DOHH2 (cell line): Measurements from ENCODE around the gene ZBED1.
"Not testable (repeated sequence)": the region's sequence is repeated elsewhere in the genome, so short reads cannot be mapped to it uniquely, and the experiment has no call there.

Experiments used
- H3F3A ChIP-seq: fragments of 200-600 bp; sonication (generic), shearing (Covaris generic); 2 replicates; pipeline ENCODE4 v1.6.0; 2016; ENCODE audit warnings: antibody characterized with exemption, mild to moderate bottlenecking; ENCODE audit not compliant: control insufficient read depth, insufficient read depth
- H3K27ac ChIP-seq: fragments of 200-600 bp; sonication (generic); 2 replicates; pipeline ENCODE4 v1.5.1; 2014; ENCODE audit warnings: low read depth, mild to moderate bottlenecking, low read length, moderate library complexity
- H3K27me3 ChIP-seq: fragments of 200-600 bp; sonication (generic); 2 replicates; pipeline ENCODE4 v1.6.1; 2014; ENCODE audit warnings: mild to moderate bottlenecking, low read length, mixed read lengths; ENCODE audit not compliant: control insufficient read depth
- H3K36me3 ChIP-seq: fragments of 200-600 bp; sonication (generic); 2 replicates; pipeline ENCODE4 v1.6.1; 2014; ENCODE audit warnings: mild to moderate bottlenecking, low read length, moderate library complexity, mixed read lengths; ENCODE audit not compliant: control insufficient read depth
- H3K4me1 ChIP-seq: fragments of 200-600 bp; sonication (generic); 2 replicates; pipeline ENCODE4 v1.6.1; 2014; ENCODE audit warnings: mild to moderate bottlenecking, low read length, mixed read lengths; ENCODE audit not compliant: control insufficient read depth
- H3K4me2 ChIP-seq: fragments of 200-600 bp; sonication (generic); 2 replicates; pipeline ENCODE4 v1.6.0; 2014; ENCODE audit warnings: mild to moderate bottlenecking, low read length, moderate library complexity
- H3K4me3 ChIP-seq: fragments of 200-600 bp; sonication (generic); 2 replicates; pipeline ENCODE4 v1.5.1; 2014; ENCODE audit warnings: mild to moderate bottlenecking, low read length, mixed read lengths
- H3K79me2 ChIP-seq: fragments of 200-600 bp; sonication (generic); 2 replicates; pipeline ENCODE4 v1.6.1; 2014; ENCODE audit warnings: mild to moderate bottlenecking, low read length, mixed read lengths; ENCODE audit not compliant: control insufficient read depth
- H3K9me2 ChIP-seq: fragments of 200-600 bp; sonication (generic); replicated peaks from 2 replicates; pipeline ENCODE4 v1.6.1; 2014; ENCODE audit warnings: mild to moderate bottlenecking, low read length, mixed read lengths; ENCODE audit not compliant: control insufficient read depth
- H3K9me3 ChIP-seq: fragments of 200-600 bp; sonication (generic); 2 replicates; pipeline ENCODE4 v1.6.1; 2014; ENCODE audit warnings: antibody characterized with exemption, low read length, mixed read lengths; ENCODE audit not compliant: control insufficient read depth, insufficient read depth
- H4K20me1 ChIP-seq: fragments of 200-600 bp; sonication (generic); 2 replicates; pipeline ENCODE4 v1.6.0; 2014; ENCODE audit warnings: low read depth, mild to moderate bottlenecking, antibody characterized with exemption, low read length, moderate library complexity; ENCODE audit not compliant: control insufficient read depth, insufficient read depth
- CTCF ChIP-seq: fragments of 200-600 bp; sonication (generic); IDR thresholded peaks from one replicate; pipeline ENCODE4 v1.5.1; 2014; ENCODE audit warnings: antibody characterized with exemption, mild to moderate bottlenecking, low read depth, low read length; ENCODE audit not compliant: poor library complexity, severe bottlenecking
- EZH2phosphoT487 ChIP-seq: fragments of 200-600 bp; sonication (generic); IDR thresholded peaks from 2 replicates; pipeline ENCODE4 v1.6.1; 2017; ENCODE audit warnings: borderline replicate concordance, mild to moderate bottlenecking, antibody characterized with exemption, low read length, moderate library complexity, mixed read lengths

Gene ZBED1

GRCh38 chrX:2536141-2536540 lies 35.4 kb upstream of the ZBED1 start:
- no peaks in the 10 kb centered on the region for H3F3A ChIP-seq
- H3K79me2 ChIP-seq: no peaks in the 10 kb centered on the region
- H3K9me2 ChIP-seq: no peaks in the 10 kb centered on the region
- no peaks in the 10 kb centered on the region for H4K20me1 ChIP-seq
- no peaks in the 10 kb centered on the region for H3K4me1 ChIP-seq
- no peak for TF ChIP-seq EZH2phosphoT487
- no peak for TF ChIP-seq CTCF
- H3K4me2 ChIP-seq: no peak overlapping the region
- H3K4me3 ChIP-seq: no peak overlapping the region
- H3K9me3 ChIP-seq: no peaks in the 10 kb centered on the region
- no peak overlapping the region for H3K27ac ChIP-seq
- H3K36me3 ChIP-seq: no peaks in the 10 kb centered on the region
- no peaks in the 10 kb centered on the region for H3K27me3 ChIP-seq

GRCh38 chrX:2534261-2535021 lies 33.7 kb upstream of the ZBED1 start:
- not testable (repeated sequence) for H3F3A ChIP-seq, H3K4me3 ChIP-seq, H3K4me1 ChIP-seq, H4K20me1 ChIP-seq, H3K4me2 ChIP-seq, H3K9me2 ChIP-seq, H3K27me3 ChIP-seq, H3K9me3 ChIP-seq, H3K27ac ChIP-seq, H3K79me2 ChIP-seq, H3K36me3 ChIP-seq

GRCh38 chrX:2533424-2533823 lies 32.6 kb upstream of the ZBED1 start:
- Histone ChIP-seq H3K4me3 (no peak overlapping the region), H3K27me3 (no peaks in the 10 kb centered on the region), H3F3A (no peaks in the 10 kb centered on the region), H3K4me1 (no peaks in the 10 kb centered on the region), H3K9me2 (no peaks in the 10 kb centered on the region), H3K79me2 (no peaks in the 10 kb centered on the region), H4K20me1 (no peaks in the 10 kb centered on the region), H3K4me2 (no peak overlapping the region), H3K9me3 (no peaks in the 10 kb centered on the region), H3K36me3 (no peaks in the 10 kb centered on the region), H3K27ac (no peak overlapping the region)
- TF ChIP-seq CTCF: no peak
- TF ChIP-seq EZH2phosphoT487: no peak

GRCh38 chrX:2526390-2526789 lies 25.6 kb upstream of the ZBED1 start:
- Histone ChIP-seq H3K9me3 (no peaks in the 10 kb centered on the region), H3K4me1 (peaks cover 12% of the 10 kb centered on the region), H3K27me3 (no peaks in the 10 kb centered on the region), H3K4me2 (no peak overlapping the region), H3K79me2 (no peaks in the 10 kb centered on the region), H3K4me3 (no peak overlapping the region), H4K20me1 (no peaks in the 10 kb centered on the region), H3F3A (peaks cover 12% of the 10 kb centered on the region), H3K36me3 (no peaks in the 10 kb centered on the region), H3K27ac (no peak overlapping the region), H3K9me2 (no peaks in the 10 kb centered on the region)
- no peak for TF ChIP-seq CTCF
- TF ChIP-seq EZH2phosphoT487: no peak
